IMR-90 (cell line): ENCODE data around the gene SETD3.

Source experiments
- CEBPB ChIP-seq: IDR thresholded peaks from 2 replicates; pipeline ENCODE4 v1.6.1; 2012; ENCODE audit warnings: low read depth, low read length, improper control_type of control experiment
- CHD1 ChIP-seq: IDR thresholded peaks from 2 replicates; pipeline ENCODE4 v1.6.1; 2012; ENCODE audit warnings: low read depth, low read length, improper control_type of control experiment
- CTCF ChIP-seq: conservative IDR thresholded peaks from 2 replicates; pipeline ENCODE4 v1.5.1; 2012; ENCODE audit warnings: mild to moderate bottlenecking, low read depth, low read length, improper control_type of control experiment
- ELK1 ChIP-seq: fragments of 150-350 bp; IDR thresholded peaks from 2 replicates; pipeline ENCODE4 v1.6.1; 2016; ENCODE audit warnings: low read depth, mild to moderate bottlenecking, low read length, moderate library complexity, borderline replicate concordance
- FOS ChIP-seq: fragments of 150-350 bp; IDR thresholded peaks from 2 replicates; pipeline ENCODE4 v1.6.1; 2016; ENCODE audit warnings: low read depth, low read length
- MAFK ChIP-seq: IDR thresholded peaks from 2 replicates; pipeline ENCODE4 v1.6.1; 2012; ENCODE audit warnings: low read depth, low read length, improper control_type of control experiment
- MAZ ChIP-seq: IDR thresholded peaks from 2 replicates; pipeline ENCODE4 v1.6.1; 2012; ENCODE audit warnings: low read depth, mild to moderate bottlenecking, low read length, improper control_type of control experiment, moderate library complexity, borderline replicate concordance
- MXI1 ChIP-seq: IDR thresholded peaks from 2 replicates; pipeline ENCODE4 v1.6.1; 2012; ENCODE audit warnings: low read depth, mild to moderate bottlenecking, low read length, moderate library complexity, borderline replicate concordance
- POLR2A ChIP-seq: IDR thresholded peaks from 2 replicates; pipeline ENCODE4 v1.6.1; 2012; ENCODE audit warnings: mild to moderate bottlenecking, low read depth, low read length
- RAD21 ChIP-seq: IDR thresholded peaks from 2 replicates; pipeline ENCODE4 v1.6.1; 2012; ENCODE audit warnings: low read length, improper control_type of control experiment
- RCOR1 ChIP-seq: IDR thresholded peaks from 2 replicates; pipeline ENCODE4 v1.6.1; 2012; ENCODE audit warnings: mild to moderate bottlenecking, low read length, improper control_type of control experiment; ENCODE audit not compliant: insufficient replicate concordance
- RFX5 ChIP-seq: IDR thresholded peaks from 2 replicates; pipeline ENCODE4 v1.8.0; 2012; ENCODE audit warnings: low read depth, mild to moderate bottlenecking, low read length, moderate library complexity
- SMC3 ChIP-seq: fragments of 150-350 bp; IDR thresholded peaks from 2 replicates; pipeline ENCODE4 v1.6.1; 2016; ENCODE audit warnings: low read depth, mild to moderate bottlenecking, antibody characterized with exemption, low read length, moderate library complexity
- USF2 ChIP-seq: fragments of 150-350 bp; IDR thresholded peaks from 2 replicates; pipeline ENCODE4 v1.6.1; 2017; ENCODE audit warnings: mild to moderate bottlenecking, antibody characterized with exemption, low read length, low read depth

GRCh38 chr14:99473458-99473857, 7.2 kb downstream of the SETD3 start:
- no peak for TF ChIP-seq RCOR1
- TF ChIP-seq CTCF: no peak
- no peak for TF ChIP-seq MXI1
- no peak for TF ChIP-seq CHD1
- TF ChIP-seq RFX5: no peak
- no peak for TF ChIP-seq RAD21
- TF ChIP-seq USF2: no peak
- no peak for TF ChIP-seq POLR2A
- no peak for TF ChIP-seq SMC3
- no peak for TF ChIP-seq MAZ
- no peak for TF ChIP-seq FOS
- TF ChIP-seq ELK1: no peak
- no peak for TF ChIP-seq MAFK
- no peak for TF ChIP-seq CEBPB
